Measurements from ENCODE around the gene UBE2R2. TPM values are rescaled to one million over a fixed set of nuclear protein-coding genes. Genes with fewer than 3 reads are reported as not detected.
A peak's percentile ranks its signal among the peaks of the same experiment; 100 is the strongest.

UBE2R2 gene
- total RNA-seq, 1 experiment from 2014 or later = 52.1 TPM

GRCh38 chr9:33877727-33878489, 60.9 kb downstream of the UBE2R2 start:
- no peak overlapping the region for H2BK5ac ChIP-seq (ENCODE audit: insufficient read length, low read length)
- no peak overlapping the region for H3T11ph ChIP-seq (ENCODE audit: low read length)
- peaks cover 7% of the 10 kb centered on the region; the same call in 1 of the 2 replicates for H3K79me2 ChIP-seq (ENCODE audit: insufficient read depth, low read length)
- no CpG with 5 or more reads among the region's 10 CpGs for WGBS (ENCODE audit: extremely low coverage, insufficient read length, low lambda C conversion rate)
- no peak overlapping the region for H3K27ac ChIP-seq (ENCODE audit: insufficient read length, low read depth, low read length)
- H2BK20ac ChIP-seq (ENCODE audit: low read depth, low read length, poor library complexity, severe bottlenecking) = no peak overlapping the region
- Mint-ChIP-seq H3K4me1 (peaks cover 23 to 24% of the 10 kb centered on the region in 2 experiments), H3K4me3 (no peak overlapping the region), H3K27me3 (ENCODE audit: low read depth) (no peaks in the 10 kb centered on the region), H3K27ac (peak overlapping the region in 2 of 3 experiments; percentile 87 to 89; a peak in 4 of 7 replicates), H3K36me3 (ENCODE audit: insufficient read depth in 1 of 3, low read depth in 3 of 3) (no peaks in the 10 kb centered on the region), H3K9me3 (no peaks in the 10 kb centered on the region)
- no peak overlapping the region for H3K18ac ChIP-seq (ENCODE audit: insufficient read length, low read depth, low read length)
- no peak overlapping the region for H4K91ac ChIP-seq (ENCODE audit: insufficient read length, low read depth, low read length)
- H4K8ac ChIP-seq (replicated peaks; ENCODE audit: insufficient read length, low read depth, low read length) = no peak overlapping the region
- H2AFZ ChIP-seq (ENCODE audit: low read length) = no peak overlapping the region
- no peak overlapping the region for H3K23ac ChIP-seq (ENCODE audit: insufficient read length, low read depth, low read length)
- no peaks in the 10 kb centered on the region; the same call in 1 of the 2 replicates for H3K4me1 ChIP-seq (ENCODE audit: insufficient read depth, low read length)
- H3K9me3 ChIP-seq (ENCODE audit: control insufficient read depth, low read depth, low read length) = no peaks in the 10 kb centered on the region
- no peak overlapping the region for H3K4ac ChIP-seq (ENCODE audit: low read depth, low read length)
- H3K27me3 ChIP-seq (ENCODE audit: insufficient read depth, low read length) = no peaks in the 10 kb centered on the region
- no peak overlapping the region for H4K5ac ChIP-seq (ENCODE audit: insufficient read length, low read depth, low read length)
- no peak overlapping the region for H2BK120ac ChIP-seq (ENCODE audit: low read depth, low read length, poor library complexity, severe bottlenecking)
- no peak overlapping the region for H3K56ac ChIP-seq (ENCODE audit: insufficient read length, low read depth, low read length)
- H3K23me2 ChIP-seq (ENCODE audit: insufficient read length, low read depth, low read length, poor library complexity, severe bottlenecking) = no peaks in the 10 kb centered on the region
- no peak overlapping the region for H3K4me2 ChIP-seq (ENCODE audit: insufficient read depth, insufficient read length, low read length)
- H3K79me1 ChIP-seq (ENCODE audit: insufficient read depth, low read depth, low read length, poor library complexity, severe bottlenecking) = no peaks in the 10 kb centered on the region
- H2AK5ac ChIP-seq (ENCODE audit: insufficient read length, low read length) = no peak overlapping the region
- no peaks in the 10 kb centered on the region for H4K20me1 ChIP-seq (ENCODE audit: control insufficient read depth, insufficient read depth, insufficient read length)
- TF ChIP-seq CTCF (conservative IDR thresholded peaks at IDR 0.05) = no peak
- no peak for DNase-seq
- H3K14ac ChIP-seq (ENCODE audit: insufficient read depth, low read length) = no peak overlapping the region
- H2BK12ac ChIP-seq (ENCODE audit: insufficient read length, low read depth, low read length) = no peak overlapping the region
- H2BK15ac ChIP-seq (ENCODE audit: low read depth, low read length) = no peak overlapping the region
- no peak overlapping the region for H3K9ac ChIP-seq (ENCODE audit: extremely low read depth, insufficient read length, low read length)
